Prostate gland (tissue), 2 donors: ENCODE data around the gene TLCD3B. TPM values are rescaled to one million over a fixed set of nuclear protein-coding genes. Genes with fewer than 3 reads are reported as not detected.
A peak's percentile ranks its signal among the peaks of the same experiment; 100 is the strongest.

ENCODE experiments used
- DNase-seq: peaks from one replicate; pipeline ENCODE4 v3.0.0-alpha.2; 2019; ENCODE audit warnings: low spot score
- H3K27ac ChIP-seq, 2 donors: fragments of 200-600 bp; sonication (generic); 2 replicates each; pipeline ENCODE4 v1.5.1; 2017 to 2019
- H3K27me3 ChIP-seq: fragments of 200-600 bp; sonication (generic); replicated peaks from 2 replicates; pipeline ENCODE4 v1.5.1; 2019; ENCODE audit not compliant: insufficient read depth
- H3K36me3 ChIP-seq, 2 donors: fragments of 200-600 bp; sonication (generic); 1 replicate in 1 of 2; 2 replicates in 1 of 2; pipeline versions ENCODE4 v1.5.1 to v1.8.1; 2017 to 2019
- H3K4me1 ChIP-seq: fragments of 200-600 bp; sonication (generic); replicated peaks from 2 replicates; pipeline ENCODE4 v1.5.1; 2019
- H3K4me3 ChIP-seq, 2 donors: fragments of 200-600 bp; sonication (generic); 2 replicates each; pipeline ENCODE4 v1.5.1; 2017 to 2019
- H3K9me3 ChIP-seq: fragments of 200-600 bp; sonication (generic); 2 replicates; pipeline ENCODE4 v1.5.1; 2017
- CTCF ChIP-seq, 4 experiments: fragments of 200-600 bp in 2 of 4; fragments of 450-650 bp in 2 of 4; sonication (generic) in 2 of 4; IDR thresholded peaks; 1 replicate in 3 of 4; 2 replicates in 1 of 4; pipeline ENCODE4 v1.5.1; 2016 to 2019; ENCODE audit warnings: antibody characterized with exemption in 4 of 4, mild to moderate bottlenecking in 2 of 4, moderate library complexity in 2 of 4
- POLR2A ChIP-seq: fragments of 450-650 bp; IDR thresholded peaks from one replicate; pipeline ENCODE4 v1.6.1; 2016; ENCODE audit warnings: antibody characterized with exemption, mild to moderate bottlenecking
- POLR2AphosphoS5 ChIP-seq: sonication (generic); formaldehyde crosslinking; IDR thresholded peaks from one replicate; pipeline ENCODE4 v1.6.1; 2017; ENCODE audit warnings: antibody characterized with exemption
- WGBS: methylation state at CpG from one replicate; pipeline ENCODE4 v1.1.5; 2018; 5-methylcytosine and 5-hydroxymethylcytosine counted together
- intact Hi-C: fragments of 100-400 bp; cut with DNase I; formaldehyde crosslinking; loops from one replicate; pipeline ENCODE4 v1.14.2; 2022
- total RNA-seq, 2 donors: library from RNA; depleted of rRNA; stranded (reverse); fragments of >200 nt; gene quantifications; one replicate each; pipeline ENCODE4 v1.1.0, GENCODE V29; 2016

TLCD3B gene
- total RNA-seq, 2 donors from 2014 or later, result 0.46 to 17.2 TPM

- intact Hi-C loops, result no loop called here
- no peaks in the 10 kb centered on the region for H3K27me3 ChIP-seq
- WGBS, result 1% methylated on average over 32 of the region's 33 CpGs
- H3K36me3 ChIP-seq, result no peaks in the 10 kb centered on the region
- DNase-seq, result no peak
- TF ChIP-seq POLR2AphosphoS5 (no peak), POLR2A (no peak), CTCF (IDR thresholded peaks at IDR 0.05) (no peak)
- H3K27ac ChIP-seq, result peak overlapping the region; percentile 81 to 86
- H3K4me1 ChIP-seq, result peaks cover 11% of the 10 kb centered on the region
- H3K9me3 ChIP-seq, result no peaks in the 10 kb centered on the region
- peak overlapping the region; percentile 75 to 98 for H3K4me3 ChIP-seq
Observed at GRCh38 chr16:30076276-30076791, 45.3 kb upstream of the TLCD3B start.

DNA sequence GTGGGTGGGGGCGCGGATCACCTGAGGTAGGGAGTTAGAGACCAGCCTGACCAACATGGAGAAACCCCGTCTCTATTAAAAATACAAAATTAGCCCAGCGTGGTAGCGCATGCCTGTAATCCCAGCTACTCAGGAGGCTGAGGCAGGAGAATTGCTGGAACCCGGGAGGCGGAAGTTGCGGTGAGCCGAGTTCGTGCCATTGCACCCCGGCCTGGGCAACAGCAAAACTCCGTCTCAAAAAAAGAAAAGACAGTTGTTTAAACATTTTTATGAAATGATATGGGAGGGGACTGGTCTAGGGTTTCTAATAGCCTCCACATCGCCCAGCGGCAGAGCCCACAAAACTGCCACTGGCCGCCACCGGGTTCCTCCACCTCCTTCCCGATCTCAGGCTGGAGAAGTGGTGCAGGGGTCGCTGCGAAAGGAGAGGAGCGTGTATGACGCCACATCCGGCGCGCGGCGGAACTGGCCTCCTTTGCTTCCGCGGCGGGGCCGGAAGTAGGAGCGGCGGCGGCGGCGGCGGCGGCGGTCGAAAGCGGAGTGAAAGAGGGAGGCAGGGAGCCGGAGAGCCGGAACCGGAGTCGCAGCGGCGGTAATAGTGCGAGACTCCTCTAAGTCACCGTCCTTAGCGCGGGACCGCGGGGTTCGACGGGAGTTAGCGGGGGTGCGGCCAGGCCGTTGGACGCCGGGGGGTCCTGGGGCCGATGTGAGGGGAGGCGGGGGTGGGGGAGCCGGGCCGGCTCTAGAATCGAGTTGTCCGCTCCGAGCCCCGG is 44.6 kb upstream of the TLCD3B start, which contains the start of gene PPP4C:
PPP4C (plus strand) TSS at position 492 of the 773 bp plus-strand sequence. CDS start 384 bp downstream, outside the sequence.
- TF ChIP-seq POLR2AphosphoS5 (peak; percentile 97), CTCF (IDR thresholded peaks at IDR 0.05) (peak in 3 of 4 experiments; percentile 10 to 35 (median 30)), POLR2A (peak; percentile 68)
- WGBS, result 2% methylated on average over 56 of the region's 67 CpGs

DNA sequence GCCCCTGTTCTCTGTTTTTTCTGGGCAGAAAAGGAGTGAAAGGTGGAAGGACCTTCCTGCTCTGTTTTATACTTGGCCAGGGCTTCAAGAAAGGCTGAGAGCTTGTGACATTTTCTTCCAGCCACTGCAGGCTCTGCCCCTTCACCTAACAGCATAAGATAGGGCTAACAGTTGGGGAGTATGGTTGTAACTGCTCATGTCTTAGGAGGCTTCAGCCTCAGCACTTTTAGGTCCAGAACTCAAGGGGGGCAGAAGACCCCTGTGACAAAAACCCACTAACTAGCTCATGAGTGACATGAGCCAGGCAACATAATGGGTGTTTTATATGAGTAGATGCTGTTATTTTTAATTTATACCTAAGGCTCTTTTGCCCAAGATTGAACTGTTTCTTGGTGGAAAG is 39.4 kb upstream of the TLCD3B start:
- Histone ChIP-seq H3K27me3 (no peaks in the 10 kb centered on the region), H3K9me3 (no peaks in the 10 kb centered on the region), H3K36me3 (peaks cover 14 to 24% of the 10 kb centered on the region in 2 donors), H3K4me3 (no peak overlapping the region), H3K4me1 (peaks cover 32% of the 10 kb centered on the region), H3K27ac (peak overlapping the region in 1 of 2 donors; percentile 43)
- intact Hi-C loops, result no loop called here
- DNase-seq, result no peak
- TF ChIP-seq POLR2AphosphoS5 (no peak), CTCF (IDR thresholded peaks at IDR 0.05) (no peak), POLR2A (no peak)

More for the DNA sequence above, 44.6 kb upstream of the TLCD3B start, which contains the start of gene PPP4C:
- Histone ChIP-seq H3K27ac (peak within 1 kb of the TSS; percentile 81 to 86), H3K27me3 (no peaks in the 10 kb centered on the region), H3K9me3 (no peaks in the 10 kb centered on the region), H3K36me3 (no peaks in the 10 kb centered on the region), H3K4me3 (peak within 1 kb of the TSS; percentile 75 to 98), H3K4me1 (peaks cover 11% of the 10 kb centered on the region)
- peak; percentile 86 for DNase-seq
- intact Hi-C loops, result no loop called here

DNA sequence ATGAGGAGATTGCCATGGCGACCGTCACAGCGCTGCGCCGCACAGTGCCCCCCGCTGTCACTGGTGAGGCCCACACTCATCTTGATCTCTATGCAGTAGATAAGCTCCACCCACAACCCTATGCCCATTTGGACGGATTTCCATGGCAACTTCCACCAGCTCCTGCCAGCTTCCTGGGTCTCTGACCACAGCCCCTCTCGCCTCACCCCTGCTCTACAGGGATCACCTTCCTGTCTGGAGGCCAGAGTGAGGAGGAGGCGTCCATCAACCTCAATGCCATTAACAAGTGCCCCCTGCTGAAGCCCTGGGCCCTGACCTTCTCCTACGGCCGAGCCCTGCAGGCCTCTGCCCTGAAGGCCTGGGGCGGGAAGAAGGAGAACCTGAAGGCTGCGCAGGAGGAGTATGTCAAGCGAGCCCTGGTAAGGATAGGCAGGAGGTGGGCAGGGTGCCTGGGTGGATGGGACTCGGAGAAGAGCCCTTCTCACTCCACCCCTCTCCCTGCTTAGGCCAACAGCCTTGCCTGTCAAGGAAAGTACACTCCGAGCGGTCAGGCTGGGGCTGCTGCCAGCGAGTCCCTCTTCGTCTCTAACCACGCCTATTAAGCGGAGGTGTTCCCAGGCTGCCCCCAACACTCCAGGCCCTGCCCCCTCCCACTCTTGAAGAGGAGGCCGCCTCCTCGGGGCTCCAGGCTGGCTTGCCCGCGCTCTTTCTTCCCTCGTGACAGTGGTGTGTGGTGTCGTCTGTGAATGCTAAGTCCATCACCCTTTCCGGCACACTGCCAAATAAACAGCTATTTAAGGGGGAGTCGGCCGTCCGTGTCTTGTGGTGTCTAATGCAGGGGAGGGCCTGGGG is 38.8 kb upstream of the TLCD3B start:
- 46% methylated on average over 31 of the region's 31 CpGs for WGBS
- intact Hi-C loops, result loop anchor here (5.0 to 10.0 kb wide), 2 partner anchors 52 to 585 kb away; partner anchors contain the start of genes FBRS, MAPK3 and PRR14
- Histone ChIP-seq H3K4me1 (peaks cover 32% of the 10 kb centered on the region), H3K27me3 (no peaks in the 10 kb centered on the region), H3K36me3 (peaks cover 14 to 24% of the 10 kb centered on the region in 2 donors), H3K4me3 (no peak overlapping the region), H3K9me3 (no peaks in the 10 kb centered on the region), H3K27ac (peak overlapping the region; percentile 0 to 43)
- DNase-seq, result no peak
- TF ChIP-seq POLR2AphosphoS5 (no peak), POLR2A (no peak), CTCF (IDR thresholded peaks at IDR 0.05) (no peak)
